SK-N-SH (cell line): ENCODE results near the gene MAGEA9B. TPM values are rescaled to one million over a fixed set of nuclear protein-coding genes. Genes with fewer than 3 reads are reported as not detected.

Source experiments
- CTCF ChIA-PET: fragments of 300-600, 350-600 bp; formaldehyde crosslinking; extraction: SDS; loops from one replicate; lab custom pipeline; 2021; lab: Yijun Ruan, JAX
- POLR2A ChIA-PET: fragments of 350-600 bp; sonication (Branson Sonifier 250); formaldehyde crosslinking; extraction: SDS; loops from one replicate; lab custom pipeline; 2020; ENCODE audit warnings: antibody characterized with exemption, inconsistent platforms; lab: Yijun Ruan, JAX
- DNase-seq: peaks from one replicate; pipeline ENCODE4 v3.0.0; 2012
- H2AFZ ChIP-seq: fragments of 200-600 bp; sonication (generic); 2 replicates; pipeline ENCODE4 v1.8.1; 2016; ENCODE audit warnings: antibody characterized with exemption, mild to moderate bottlenecking, low read depth
- H3F3A ChIP-seq: fragments of 200-600 bp; sonication (generic); replicated peaks from 2 replicates; pipeline ENCODE3; 2016; ENCODE audit warnings: antibody characterized with exemption, mild to moderate bottlenecking; ENCODE audit not compliant: insufficient read depth
- H3K27ac ChIP-seq, 2 experiments: fragments of 200-500 bp in 1 of 2; fragments of 200-600 bp in 1 of 2; sonication (Bioruptor generic) in 1 of 2; sonication (generic), shearing (Covaris generic) in 1 of 2; 2 replicates each; pipeline versions ENCODE4 v1.5.1 to v1.6.1; 2014 to 2016; ENCODE audit warnings: low read depth in 2 of 2, inconsistent platforms in 1 of 2, low read length in 1 of 2, mild to moderate bottlenecking in 1 of 2, mixed read lengths in 1 of 2
- H3K27me3 ChIP-seq: fragments of 200-600 bp; sonication (generic), shearing (Covaris generic); 2 replicates; pipeline ENCODE4 v1.6.1; 2016; ENCODE audit warnings: mixed run types; ENCODE audit not compliant: insufficient read depth
- H3K36me3 ChIP-seq, 2 experiments: fragments of 200-500 bp in 1 of 2; fragments of 200-600 bp in 1 of 2; sonication (Bioruptor generic) in 1 of 2; sonication (generic) in 1 of 2; replicated peaks in 1 of 2; 2 replicates each; pipeline versions ENCODE3 to v1.5.1; 2014 to 2016; ENCODE audit warnings: low read length in 1 of 2, mild to moderate bottlenecking in 1 of 2; ENCODE audit not compliant: insufficient read depth in 2 of 2, control insufficient read depth in 1 of 2
- H3K4me1 ChIP-seq, 2 experiments: fragments of 200-500 bp in 1 of 2; fragments of 200-600 bp in 1 of 2; sonication (Bioruptor generic) in 1 of 2; sonication (generic), shearing (Covaris generic) in 1 of 2; 2 replicates each; pipeline versions ENCODE4 v1.5.1 to v1.6.1; 2014 to 2016; ENCODE audit warnings: low read depth in 1 of 2, low read length in 1 of 2, mixed run types in 1 of 2; ENCODE audit not compliant: insufficient read depth in 2 of 2, control insufficient read depth in 1 of 2
- H3K4me2 ChIP-seq: fragments of 200-600 bp; sonication (generic), shearing (Covaris generic); 2 replicates; pipeline ENCODE4 v1.6.1; 2017; ENCODE audit warnings: mixed run types
- H3K4me3 ChIP-seq, 2 experiments: fragments of 200-500 bp in 1 of 2; fragments of 200-600 bp in 1 of 2; sonication (Bioruptor generic) in 1 of 2; sonication (generic), shearing (Covaris generic) in 1 of 2; 2 replicates each; pipeline versions ENCODE4 v1.5.1 to v1.8.1; 2014 to 2016; ENCODE audit warnings: low read depth in 2 of 2, inconsistent platforms in 1 of 2, low read length in 1 of 2, mild to moderate bottlenecking in 1 of 2, mixed read lengths in 1 of 2, moderate library complexity in 1 of 2
- H3K79me2 ChIP-seq: fragments of 200-600 bp; sonication (generic); 2 replicates; pipeline ENCODE4 v1.8.1; 2017; ENCODE audit warnings: mild to moderate bottlenecking; ENCODE audit not compliant: insufficient read depth
- H3K9ac ChIP-seq: fragments of 200-600 bp; sonication (generic); 2 replicates; pipeline ENCODE4 v1.6.1; 2017; ENCODE audit warnings: mixed run types
- H3K9me2 ChIP-seq: fragments of 200-600 bp; sonication (generic); 2 replicates; pipeline ENCODE4 v1.6.1; 2017; ENCODE audit warnings: mixed run types
- H3K9me3 ChIP-seq: fragments of 200-600 bp; sonication (generic); 2 replicates; pipeline ENCODE4 v1.6.1; 2017; ENCODE audit warnings: mixed run types, mild to moderate bottlenecking, moderate library complexity
- H4K20me1 ChIP-seq: fragments of 200-600 bp; sonication (generic); 2 replicates; pipeline ENCODE4 v1.6.1; 2017; ENCODE audit warnings: mild to moderate bottlenecking, mixed run types; ENCODE audit not compliant: insufficient read depth
- CTCF ChIP-seq: fragments of 200-600 bp; sonication (generic); IDR thresholded peaks from 2 replicates; pipeline ENCODE4 v1.6.1; 2017; ENCODE audit warnings: antibody characterized with exemption, mild to moderate bottlenecking, moderate library complexity
- EZH2phosphoT487 ChIP-seq: fragments of 200-600 bp; sonication (generic); IDR thresholded peaks from 2 replicates; pipeline ENCODE4 v1.6.1; 2017; ENCODE audit warnings: low read depth, mixed run types, mild to moderate bottlenecking, antibody characterized with exemption, moderate library complexity, borderline replicate concordance
- FOXM1 ChIP-seq: IDR thresholded peaks from 2 replicates; pipeline ENCODE4 v1.4.0; 2012; ENCODE audit warnings: low read depth, mild to moderate bottlenecking
- NFIC ChIP-seq: IDR thresholded peaks from 2 replicates; pipeline ENCODE4 v1.4.0; 2012; ENCODE audit warnings: borderline replicate concordance
- NRF1 ChIP-seq: IDR thresholded peaks from 2 replicates; pipeline ENCODE4 v1.6.1; 2012; ENCODE audit warnings: low read depth, mild to moderate bottlenecking, low read length
- POLR2AphosphoS5 ChIP-seq: IDR thresholded peaks from 2 replicates; pipeline ENCODE4 v1.6.1; 2012; ENCODE audit warnings: low read depth, low read length
- RCOR1 ChIP-seq: fragments of 150-350 bp; IDR thresholded peaks from 2 replicates; pipeline ENCODE4 v1.6.1; 2017; ENCODE audit warnings: antibody characterized with exemption, low read length
- REST ChIP-seq: IDR thresholded peaks from 2 replicates; pipeline ENCODE4 v1.6.1; 2012; ENCODE audit warnings: mild to moderate bottlenecking, low read depth, low read length, moderate library complexity
- SIN3A ChIP-seq: IDR thresholded peaks from 2 replicates; pipeline ENCODE4 v1.6.1; 2012; ENCODE audit warnings: low read depth, mild to moderate bottlenecking, low read length, moderate library complexity, borderline replicate concordance
- SMC3 ChIP-seq: IDR thresholded peaks from 2 replicates; pipeline ENCODE4 v1.6.1; 2012; ENCODE audit warnings: low read depth, low read length, improper control_type of control experiment
- TAF1 ChIP-seq: IDR thresholded peaks from 2 replicates; pipeline ENCODE4 v1.6.1; 2012; ENCODE audit warnings: low read depth, mild to moderate bottlenecking, low read length, moderate library complexity, borderline replicate concordance
- TEAD4 ChIP-seq: IDR thresholded peaks from 2 replicates; pipeline ENCODE4 v1.4.0; 2012; ENCODE audit warnings: mild to moderate bottlenecking, borderline replicate concordance; ENCODE audit not compliant: insufficient read depth
- USF2 ChIP-seq: fragments of 150-350 bp; IDR thresholded peaks from 2 replicates; pipeline ENCODE4 v1.6.1; 2017; ENCODE audit warnings: antibody characterized with exemption, low read length, low read depth, borderline replicate concordance
- ZBTB33 ChIP-seq: IDR thresholded peaks from 2 replicates; pipeline ENCODE4 v1.4.0; 2012; ENCODE audit warnings: low read depth, borderline replicate concordance
- WGBS: methylation state at CpG from one replicate; pipeline ENCODE4 v1.1.6; 2017; ENCODE audit warnings: low lambda C conversion rate; 5-methylcytosine and 5-hydroxymethylcytosine counted together
- polyA plus RNA-seq, 3 experiments: library from polyadenylated mRNA; depleted of rRNA; stranded (reverse); fragments of >200 nt; gene quantifications; 2 replicates each; pipeline ENCODE4 v1.2.3, GENCODE V29; 2012

Gene MAGEA9B
- polyA plus RNA-seq, 1 of the 3 experiments (the other 2 are of a cell fraction): 0.38 TPM

GRCh38 chrX:149629730-149630387 is 42.6 kb upstream of the MAGEA9B start:
- Histone ChIP-seq H3K9me2 (no peaks in the 10 kb centered on the region), H4K20me1 (peaks cover 8% of the 10 kb centered on the region), H3K9me3 (no peaks in the 10 kb centered on the region), H3K4me3 (peak overlapping the region in 1 of 2 experiments; percentile 64; a peak in 1 of 4 replicates), H3K9ac (no peak overlapping the region), H3K4me2 (peak overlapping the region; percentile 74), H3K36me3 (no peaks in the 10 kb centered on the region), H3K79me2 (peaks cover 27% of the 10 kb centered on the region), H3K4me1 (peaks cover 0 to 11% of the 10 kb centered on the region in 2 experiments; a peak in 2 of 4 replicates), H2AFZ (no peak overlapping the region), H3K27ac (no peak overlapping the region), H3K27me3 (peaks cover 5% of the 10 kb centered on the region), H3F3A (no peaks in the 10 kb centered on the region)
- WGBS: 34% methylated on average over 5 of the region's 5 CpGs
- POLR2A ChIA-PET: no interaction called here
- TF ChIP-seq SMC3: no peak
- TF ChIP-seq ZBTB33: no peak
- no peak for TF ChIP-seq CTCF
- no peak for TF ChIP-seq TAF1
- no peak for TF ChIP-seq REST
- TF ChIP-seq SIN3A: no peak
- no peak for TF ChIP-seq NFIC
- no peak for DNase-seq
- CTCF ChIA-PET: no interaction called here

GRCh38 chrX:149628768-149629167 is 41.5 kb upstream of the MAGEA9B start:
- DNase-seq: no peak
- H3F3A ChIP-seq: no peaks in the 10 kb centered on the region
- H3K27me3 ChIP-seq: no peaks in the 10 kb centered on the region; the same call in none of the 2 replicates
- H3K4me3 ChIP-seq: no peak overlapping the region
- 50% methylated on average over 2 of the region's 2 CpGs for WGBS
- H3K36me3 ChIP-seq: no peaks in the 10 kb centered on the region
- H3K4me1 ChIP-seq: peaks cover 0 to 11% of the 10 kb centered on the region in 2 experiments; a peak in 2 of 4 replicates
- H3K27ac ChIP-seq: no peak overlapping the region
- H3K4me2 ChIP-seq: no peak overlapping the region
- ChIA-PET POLR2A (no interaction called here), CTCF (no interaction called here)
- no peaks in the 10 kb centered on the region for H3K9me2 ChIP-seq
- H3K9ac ChIP-seq: no peak overlapping the region
- H3K9me3 ChIP-seq: no peaks in the 10 kb centered on the region
- peaks cover 27% of the 10 kb centered on the region for H3K79me2 ChIP-seq
- H2AFZ ChIP-seq: no peak overlapping the region
- H4K20me1 ChIP-seq: peaks cover 17% of the 10 kb centered on the region
- TF ChIP-seq POLR2AphosphoS5: no peak
- TF ChIP-seq EZH2phosphoT487: no peak
- TF ChIP-seq FOXM1: no peak
- no peak for TF ChIP-seq USF2
- no peak for TF ChIP-seq RCOR1
- TF ChIP-seq SIN3A: no peak
- no peak for TF ChIP-seq TEAD4
- TF ChIP-seq SMC3: no peak
- TF ChIP-seq NRF1: no peak
